ENCODE measurements around the gene MYADML2. TPM values are rescaled to one million over a fixed set of nuclear protein-coding genes. Genes with fewer than 3 reads are reported as not detected.

Gene MYADML2
- total and polyA plus RNA-seq, 10 of the 15 experiments (the other 5 are each of a cell fraction or from before 2014, with no cell fraction given): not detected

GRCh38 chr17:81907219-81908145 is 39.6 kb downstream of the MYADML2 start:
- ChIA-PET SMC1A (ENCODE audit: uncharacterized antibody, unreplicated experiment) (no interaction called here), CTCF (interaction anchor here (0.6 kb wide), 1 partner anchor 24 kb away, joined by 4 read pairs; no protein-coding TSS in a partner anchor), RAD21 (ENCODE audit: unreplicated experiment) (no interaction called here), POLR2A (no interaction called here)
- Histone ChIP-seq H3K9ac (ENCODE audit: control insufficient read depth, insufficient read depth, low read length) (no peak overlapping the region), H3K9me3 (replicated peaks; ENCODE audit: control insufficient read depth, insufficient read depth, low read length) (no peaks in the 10 kb centered on the region), H3K4me1 (ENCODE audit: control insufficient read depth, insufficient read depth, low read length) (peaks cover 5% of the 10 kb centered on the region; the same call in 1 of the 2 replicates), H3K4me3 (no peak overlapping the region), H3K4me2 (ENCODE audit: control insufficient read depth, insufficient read depth) (no peak overlapping the region), H2AFZ (ENCODE audit: control insufficient read depth, low read depth, low read length) (no peak overlapping the region), H3K27me3 (replicated peaks in 1 of 2; ENCODE audit: control insufficient read depth in 2 of 2, insufficient read depth in 2 of 2, low read length in 1 of 2) (no peaks in the 10 kb centered on the region), H3K79me2 (ENCODE audit: control insufficient read depth, insufficient read depth, low read length) (peaks cover 13% of the 10 kb centered on the region), H3K36me3 (ENCODE audit: control insufficient read depth in 2 of 2, insufficient read depth in 2 of 2, low read length in 1 of 2) (peaks cover 0 to 5% of the 10 kb centered on the region in 2 experiments; a peak in 3 of 4 replicates), H4K20me1 (ENCODE audit: control insufficient read depth, insufficient read depth) (no peaks in the 10 kb centered on the region), H3K27ac (ENCODE audit: control insufficient read depth, insufficient read depth) (no peak overlapping the region)
- no TSS peak for BruUV-seq (replicated peaks)
- no peak for FAIRE-seq
- no peak for ATAC-seq
- WGBS (ENCODE audit: insufficient coverage, insufficient replicate concordance, low lambda C conversion rate, missing lambda C conversion rate): 82% methylated on average over 26 of the region's 26 CpGs
- in situ Hi-C loops (cut with MboI) (no loop called here), intact Hi-C loops (cut with micrococcal nuclease; ENCODE audit: unreplicated experiment) (no loop called here)
- TF ChIP-seq MYB (IDR thresholded peaks at IDR 0.05; ENCODE audit: borderline replicate concordance, low read depth, low read length) (no peak), BMI1 (IDR thresholded peaks at IDR 0.05; ENCODE audit: borderline replicate concordance) (no peak), NFIC (IDR thresholded peaks at IDR 0.05; ENCODE audit: low read depth, low read length) (no peak), BRCA1 (IDR thresholded peaks at IDR 0.05; ENCODE audit: low read depth, low read length) (no peak), RBBP5 (conservative IDR thresholded peaks at IDR 0.05) (no peak), KAT2A (conservative IDR thresholded peaks at IDR 0.05; ENCODE audit: control insufficient read depth, low read depth, low read length) (no peak), ZNF217 (IDR thresholded peaks at IDR 0.05) (no peak), LARP7 (IDR thresholded peaks at IDR 0.05) (no peak), EP300 (IDR thresholded peaks at IDR 0.05; ENCODE audit: borderline replicate concordance in 1 of 2, control insufficient read depth in 1 of 2, low read depth in 2 of 2, low read length in 2 of 2) (no peak), EZH2 (IDR thresholded peaks at IDR 0.05; ENCODE audit: borderline replicate concordance, control insufficient read depth, low read depth, low read length) (no peak), CHD1 (IDR thresholded peaks at IDR 0.05; ENCODE audit: low read depth, low read length) (no peak), NFXL1 (IDR thresholded peaks at IDR 0.05; ENCODE audit: borderline replicate concordance) (no peak), POU2F2 (IDR thresholded peaks at IDR 0.05; ENCODE audit: borderline replicate concordance, low read depth, low read length) (no peak)
- TF ChIP-seq, protein P1, sequence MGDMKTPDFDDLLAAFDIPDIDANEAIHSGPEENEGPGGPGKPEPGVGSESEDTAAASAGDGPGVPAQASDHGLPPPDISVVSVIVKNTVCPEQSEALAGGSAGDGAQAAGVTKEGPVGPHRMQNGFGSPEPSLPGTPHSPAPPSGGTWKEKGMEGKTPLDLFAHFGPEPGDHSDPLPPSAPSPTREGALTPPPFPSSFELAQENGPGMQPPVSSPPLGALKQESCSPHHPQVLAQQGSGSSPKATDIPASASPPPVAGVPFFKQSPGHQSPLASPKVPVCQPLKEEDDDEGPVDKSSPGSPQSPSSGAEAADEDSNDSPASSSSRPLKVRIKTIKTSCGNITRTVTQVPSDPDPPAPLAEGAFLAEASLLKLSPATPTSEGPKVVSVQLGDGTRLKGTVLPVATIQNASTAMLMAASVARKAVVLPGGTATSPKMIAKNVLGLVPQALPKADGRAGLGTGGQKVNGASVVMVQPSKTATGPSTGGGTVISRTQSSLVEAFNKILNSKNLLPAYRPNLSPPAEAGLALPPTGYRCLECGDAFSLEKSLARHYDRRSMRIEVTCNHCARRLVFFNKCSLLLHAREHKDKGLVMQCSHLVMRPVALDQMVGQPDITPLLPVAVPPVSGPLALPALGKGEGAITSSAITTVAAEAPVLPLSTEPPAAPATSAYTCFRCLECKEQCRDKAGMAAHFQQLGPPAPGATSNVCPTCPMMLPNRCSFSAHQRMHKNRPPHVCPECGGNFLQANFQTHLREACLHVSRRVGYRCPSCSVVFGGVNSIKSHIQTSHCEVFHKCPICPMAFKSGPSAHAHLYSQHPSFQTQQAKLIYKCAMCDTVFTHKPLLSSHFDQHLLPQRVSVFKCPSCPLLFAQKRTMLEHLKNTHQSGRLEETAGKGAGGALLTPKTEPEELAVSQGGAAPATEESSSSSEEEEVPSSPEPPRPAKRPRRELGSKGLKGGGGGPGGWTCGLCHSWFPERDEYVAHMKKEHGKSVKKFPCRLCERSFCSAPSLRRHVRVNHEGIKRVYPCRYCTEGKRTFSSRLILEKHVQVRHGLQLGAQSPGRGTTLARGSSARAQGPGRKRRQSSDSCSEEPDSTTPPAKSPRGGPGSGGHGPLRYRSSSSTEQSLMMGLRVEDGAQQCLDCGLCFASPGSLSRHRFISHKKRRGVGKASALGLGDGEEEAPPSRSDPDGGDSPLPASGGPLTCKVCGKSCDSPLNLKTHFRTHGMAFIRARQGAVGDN (IDR thresholded peaks at IDR 0.05): no peak
- DNase-seq (ENCODE audit: low read depth, low spot score): no peak

Measured in GM12878 (cell line).